Panc1 (cell line): ENCODE results near the gene ADCY2. TPM values are rescaled to one million over a fixed set of nuclear protein-coding genes. Genes with fewer than 3 reads are reported as not detected.

Experiments
- ATAC-seq: fragments of 200-7000 bp; cut with Tn5 transposase; 2 replicates; pipeline ENCODE4 v1.9.1; 2020; ENCODE audit warnings: mild to moderate bottlenecking, moderate library complexity
- BruUV-seq: library from RNA; stranded (reverse); fragments of 400-500 nt; replicated peaks from 2 replicates; lab custom pipeline; 2021; lab: Mats Ljungman, UMichigan
- CTCF ChIA-PET: fragments of 300-600 bp; sonication (Branson Sonifier 250); formaldehyde crosslinking; loops from one replicate; lab custom pipeline; 2022; ENCODE audit warnings: antibody characterized with exemption; lab: Charles Lee
- POLR2A ChIA-PET: fragments of 300-600 bp; sonication (Branson Sonifier 250); formaldehyde crosslinking; loops from one replicate; lab custom pipeline; 2022; ENCODE audit warnings: antibody characterized with exemption; lab: Charles Lee
- DNase-seq: peaks from one replicate; pipeline ENCODE4 v3.0.0-alpha.2; 2010; ENCODE audit warnings: low read depth, low spot score
- H3K27ac ChIP-seq: 2 replicates; pipeline ENCODE4 v1.5.1; 2011; ENCODE audit warnings: mild to moderate bottlenecking, low read length, inconsistent platforms
- H3K27me3 ChIP-seq: fragments of 200-500 bp; sonication (Bioruptor generic); 2 replicates; pipeline ENCODE4 v1.6.0; 2014; ENCODE audit warnings: low read length, inconsistent platforms; ENCODE audit not compliant: control insufficient read depth, insufficient read depth
- H3K36me3 ChIP-seq: fragments of 200-500 bp; sonication (Bioruptor generic); 2 replicates; pipeline ENCODE4 v1.5.1; 2014; ENCODE audit warnings: inconsistent platforms, mild to moderate bottlenecking, low read length, moderate library complexity; ENCODE audit not compliant: control insufficient read depth, insufficient read depth
- H3K4me1 ChIP-seq: 2 replicates; pipeline ENCODE4 v1.5.1; 2011; ENCODE audit warnings: inconsistent platforms, mild to moderate bottlenecking, low read length, moderate library complexity; ENCODE audit not compliant: control insufficient read depth, insufficient read depth
- H3K4me3 ChIP-seq, 2 experiments: 2 replicates each; pipeline ENCODE4 v1.5.1; 2011 to 2012; ENCODE audit warnings: low read depth in 2 of 2, low read length in 2 of 2, mild to moderate bottlenecking in 2 of 2, inconsistent platforms in 1 of 2, moderate library complexity in 1 of 2
- H3K9me3 ChIP-seq: fragments of 200-500 bp; sonication (Bioruptor generic); 2 replicates; pipeline ENCODE4 v1.5.1; 2014; ENCODE audit warnings: low read depth, mild to moderate bottlenecking, inconsistent platforms, low read length, moderate library complexity; ENCODE audit not compliant: control insufficient read depth, insufficient read depth
- POLR2AphosphoS5 ChIP-seq: IDR thresholded peaks from 2 replicates; pipeline ENCODE4 v1.6.1; 2012; ENCODE audit warnings: mild to moderate bottlenecking, low read depth, low read length, moderate library complexity
- SIN3A ChIP-seq: IDR thresholded peaks from 2 replicates; pipeline ENCODE4 v1.6.1; 2012; ENCODE audit warnings: low read depth, mild to moderate bottlenecking, low read length, moderate library complexity, borderline replicate concordance; ENCODE audit not compliant: insufficient read depth
- TCF7L2 ChIP-seq: IDR thresholded peaks from 2 replicates; pipeline ENCODE4 v1.6.1; 2011; ENCODE audit warnings: mild to moderate bottlenecking, low read depth, low read length, inconsistent platforms
- in situ Hi-C: cut with HindIII; loops from 2 replicates; pipeline ENCODE4 v1.10.0; 2016; ENCODE audit warnings: low sequenced_read_pairs, low pct_unique_long_range_greater_than_20kb
- intact Hi-C: fragments of 100-400 bp; cut with micrococcal nuclease; formaldehyde crosslinking; loops from one replicate; pipeline ENCODE4 v1.10.0; 2022; ENCODE audit not compliant: unreplicated experiment
- total RNA-seq: library from RNA; stranded (reverse); gene quantifications from one replicate; pipeline ENCODE4 v1.2.1, GENCODE V29; 2021; ENCODE audit not compliant: unreplicated experiment
- TF ChIP-seq, protein P1 (sequence below), 2 experiments: IDR thresholded peaks; 2 replicates each; pipeline ENCODE4 v1.6.1; 2011 to 2012; ENCODE audit warnings: low read depth in 2 of 2, control low read depth in 1 of 2, low read length in 1 of 2, mild to moderate bottlenecking in 1 of 2, moderate library complexity in 1 of 2; ENCODE audit not compliant: insufficient read depth in 1 of 2
- TF ChIP-seq, protein P2 (sequence below): fragments of 450-650 bp; IDR thresholded peaks from 2 replicates; pipeline ENCODE4 v1.5.1; 2017; ENCODE audit warnings: mild to moderate bottlenecking

The ADCY2 gene
- total RNA-seq, 1 experiment from 2014 or later: 0.13 TPM

DNA sequence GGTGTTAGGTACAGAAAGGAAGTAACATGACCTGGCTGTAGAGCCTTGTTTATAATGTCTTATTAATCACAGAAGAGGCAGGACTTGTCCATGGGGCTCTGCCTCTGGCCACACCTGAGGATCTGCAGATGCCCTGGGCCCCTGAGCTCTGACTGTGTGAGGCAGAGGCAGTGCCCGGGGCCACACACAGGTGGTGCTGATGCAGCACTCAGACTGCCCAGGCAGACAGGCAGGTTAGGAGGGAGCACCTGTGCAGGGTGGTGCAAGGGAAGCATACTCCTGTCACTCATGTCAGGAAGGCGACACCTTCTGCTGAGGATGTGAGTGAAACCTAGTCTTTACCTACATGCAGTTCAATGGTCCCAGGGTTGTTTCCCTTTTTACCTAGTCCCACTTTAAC, 366.3 kb downstream of the ADCY2 start:
- intact Hi-C loops: no loop called here
- POLR2A ChIA-PET: no interaction called here

DNA sequence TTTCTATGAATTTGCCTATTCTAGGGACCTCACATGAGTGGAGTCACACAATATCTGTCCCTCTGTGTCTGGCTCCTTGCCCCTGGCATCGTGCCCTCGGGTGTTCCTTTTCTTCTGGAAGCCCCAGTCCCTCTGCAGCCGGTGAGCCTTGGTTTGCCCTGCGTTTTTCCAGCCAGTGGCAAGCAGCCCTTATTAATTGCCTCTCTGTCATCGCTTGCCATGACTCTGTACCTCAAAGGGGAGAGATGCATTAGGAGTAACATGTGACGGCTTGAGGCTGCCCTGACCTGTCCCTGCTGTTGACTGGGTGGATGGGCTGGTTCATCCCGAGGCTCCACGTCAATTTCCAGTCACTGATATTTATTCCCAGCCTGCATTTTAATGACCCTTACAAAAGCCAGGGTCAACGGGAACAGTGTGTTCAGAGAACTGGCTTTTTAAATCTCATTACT, 367.7 kb downstream of the ADCY2 start:
- DNase-seq (no peak), ATAC-seq (no peak)
- CTCF ChIA-PET: no interaction called here
- Histone ChIP-seq H3K27me3 (peaks cover 11% of the 10 kb centered on the region), H3K4me3 (no peak overlapping the region), H3K9me3 (no peaks in the 10 kb centered on the region), H3K4me1 (no peaks in the 10 kb centered on the region), H3K27ac (no peak overlapping the region), H3K36me3 (no peaks in the 10 kb centered on the region)
- TF ChIP-seq SIN3A: no peak
- in situ Hi-C loops: no loop called here
- POLR2A ChIA-PET: no interaction called here
- intact Hi-C loops: no loop called here
- no TSS peak for BruUV-seq

More for the DNA sequence above, 366.3 kb downstream of the ADCY2 start:
- Histone ChIP-seq H3K36me3 (no peaks in the 10 kb centered on the region), H3K9me3 (no peaks in the 10 kb centered on the region), H3K27me3 (peaks cover 11% of the 10 kb centered on the region), H3K27ac (no peak overlapping the region), H3K4me3 (no peak overlapping the region), H3K4me1 (no peaks in the 10 kb centered on the region)
- CTCF ChIA-PET: no interaction called here
- no TSS peak for BruUV-seq
- TF ChIP-seq TCF7L2 (no peak), SIN3A (no peak), POLR2AphosphoS5 (no peak)
- TF ChIP-seq, protein P1, sequence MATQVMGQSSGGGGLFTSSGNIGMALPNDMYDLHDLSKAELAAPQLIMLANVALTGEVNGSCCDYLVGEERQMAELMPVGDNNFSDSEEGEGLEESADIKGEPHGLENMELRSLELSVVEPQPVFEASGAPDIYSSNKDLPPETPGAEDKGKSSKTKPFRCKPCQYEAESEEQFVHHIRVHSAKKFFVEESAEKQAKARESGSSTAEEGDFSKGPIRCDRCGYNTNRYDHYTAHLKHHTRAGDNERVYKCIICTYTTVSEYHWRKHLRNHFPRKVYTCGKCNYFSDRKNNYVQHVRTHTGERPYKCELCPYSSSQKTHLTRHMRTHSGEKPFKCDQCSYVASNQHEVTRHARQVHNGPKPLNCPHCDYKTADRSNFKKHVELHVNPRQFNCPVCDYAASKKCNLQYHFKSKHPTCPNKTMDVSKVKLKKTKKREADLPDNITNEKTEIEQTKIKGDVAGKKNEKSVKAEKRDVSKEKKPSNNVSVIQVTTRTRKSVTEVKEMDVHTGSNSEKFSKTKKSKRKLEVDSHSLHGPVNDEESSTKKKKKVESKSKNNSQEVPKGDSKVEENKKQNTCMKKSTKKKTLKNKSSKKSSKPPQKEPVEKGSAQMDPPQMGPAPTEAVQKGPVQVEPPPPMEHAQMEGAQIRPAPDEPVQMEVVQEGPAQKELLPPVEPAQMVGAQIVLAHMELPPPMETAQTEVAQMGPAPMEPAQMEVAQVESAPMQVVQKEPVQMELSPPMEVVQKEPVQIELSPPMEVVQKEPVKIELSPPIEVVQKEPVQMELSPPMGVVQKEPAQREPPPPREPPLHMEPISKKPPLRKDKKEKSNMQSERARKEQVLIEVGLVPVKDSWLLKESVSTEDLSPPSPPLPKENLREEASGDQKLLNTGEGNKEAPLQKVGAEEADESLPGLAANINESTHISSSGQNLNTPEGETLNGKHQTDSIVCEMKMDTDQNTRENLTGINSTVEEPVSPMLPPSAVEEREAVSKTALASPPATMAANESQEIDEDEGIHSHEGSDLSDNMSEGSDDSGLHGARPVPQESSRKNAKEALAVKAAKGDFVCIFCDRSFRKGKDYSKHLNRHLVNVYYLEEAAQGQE (IDR thresholded peaks at IDR 0.05; ENCODE audit: insufficient read depth in 1 of 2, low read depth in 2 of 2, low read length in 1 of 2): no peak
- TF ChIP-seq, protein P2, sequence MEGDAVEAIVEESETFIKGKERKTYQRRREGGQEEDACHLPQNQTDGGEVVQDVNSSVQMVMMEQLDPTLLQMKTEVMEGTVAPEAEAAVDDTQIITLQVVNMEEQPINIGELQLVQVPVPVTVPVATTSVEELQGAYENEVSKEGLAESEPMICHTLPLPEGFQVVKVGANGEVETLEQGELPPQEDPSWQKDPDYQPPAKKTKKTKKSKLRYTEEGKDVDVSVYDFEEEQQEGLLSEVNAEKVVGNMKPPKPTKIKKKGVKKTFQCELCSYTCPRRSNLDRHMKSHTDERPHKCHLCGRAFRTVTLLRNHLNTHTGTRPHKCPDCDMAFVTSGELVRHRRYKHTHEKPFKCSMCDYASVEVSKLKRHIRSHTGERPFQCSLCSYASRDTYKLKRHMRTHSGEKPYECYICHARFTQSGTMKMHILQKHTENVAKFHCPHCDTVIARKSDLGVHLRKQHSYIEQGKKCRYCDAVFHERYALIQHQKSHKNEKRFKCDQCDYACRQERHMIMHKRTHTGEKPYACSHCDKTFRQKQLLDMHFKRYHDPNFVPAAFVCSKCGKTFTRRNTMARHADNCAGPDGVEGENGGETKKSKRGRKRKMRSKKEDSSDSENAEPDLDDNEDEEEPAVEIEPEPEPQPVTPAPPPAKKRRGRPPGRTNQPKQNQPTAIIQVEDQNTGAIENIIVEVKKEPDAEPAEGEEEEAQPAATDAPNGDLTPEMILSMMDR: no peak
- ATAC-seq (no peak), DNase-seq (no peak)
- in situ Hi-C loops: no loop called here

DNA sequence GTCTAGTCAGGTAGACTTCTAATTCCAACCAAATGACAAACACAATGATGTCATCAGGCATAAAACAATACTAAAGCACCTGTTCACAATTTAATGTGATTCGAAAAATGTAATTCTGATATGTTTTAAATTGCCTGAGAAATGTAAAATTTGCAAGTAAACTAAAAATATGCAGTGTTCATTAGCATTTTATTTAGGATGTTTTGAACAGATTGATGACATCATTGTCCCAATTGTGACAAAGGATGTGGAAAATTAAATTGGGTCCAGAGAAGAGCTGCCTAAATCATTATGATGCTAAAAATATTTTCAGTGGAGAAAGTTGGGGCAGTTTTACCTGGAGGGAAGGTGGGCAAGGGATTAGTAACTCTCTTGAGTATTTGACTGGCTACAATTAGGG, 368.5 kb downstream of the ADCY2 start:
- H3K4me3 ChIP-seq: no peak overlapping the region
- no peaks in the 10 kb centered on the region for H3K4me1 ChIP-seq
- in situ Hi-C loops: no loop called here
- BruUV-seq: no TSS peak
- TF ChIP-seq POLR2AphosphoS5: no peak
- no peak for TF ChIP-seq SIN3A
- TF ChIP-seq, protein P2: no peak
- TF ChIP-seq, protein P1 (IDR thresholded peaks at IDR 0.05; ENCODE audit: insufficient read depth in 1 of 2, low read depth in 2 of 2, low read length in 1 of 2): no peak
- no peak for TF ChIP-seq TCF7L2
- no peak for DNase-seq
- CTCF ChIA-PET: no interaction called here
- H3K9me3 ChIP-seq: no peaks in the 10 kb centered on the region
- H3K27ac ChIP-seq: no peak overlapping the region
- peaks cover 11% of the 10 kb centered on the region for H3K27me3 ChIP-seq
- H3K36me3 ChIP-seq: no peaks in the 10 kb centered on the region
- intact Hi-C loops: no loop called here
- POLR2A ChIA-PET: no interaction called here
- ATAC-seq: no peak
